GM21367 (cell line): ENCODE measurements around the gene STRIT1.
"Not testable (repeated sequence)": the region's sequence is repeated elsewhere in the genome, so short reads cannot be mapped to it uniquely, and the experiment has no call there.

Experiments used
- ATAC-seq: cut with Tn5 transposase; IDR thresholded peaks from one replicate; pipeline ENCODE4 v1.9.1; 2021; ENCODE audit not compliant: unreplicated experiment

Gene STRIT1

GRCh38 chr3:155313916-155314315 is 20.4 kb upstream of the STRIT1 start:
- ATAC-seq = no peak

- ATAC-seq = no peak
Observed at GRCh38 chr3:155313300-155313699, 19.8 kb upstream of the STRIT1 start.

GRCh38 chr3:155312781-155313180 is 19.3 kb upstream of the STRIT1 start:
- no peak for ATAC-seq

- ATAC-seq = no peak
Observed at GRCh38 chr3:155309581-155309980, 16.1 kb upstream of the STRIT1 start.

GRCh38 chr3:155308831-155309230 is 15.3 kb upstream of the STRIT1 start:
- ATAC-seq = no peak

GRCh38 chr3:155307183-155307582 is 13.7 kb upstream of the STRIT1 start:
- no peak for ATAC-seq

GRCh38 chr3:155304394-155304793 is 10.9 kb upstream of the STRIT1 start:
- ATAC-seq = no peak

- ATAC-seq = no peak
Observed at GRCh38 chr3:155303540-155304097, 10.1 kb upstream of the STRIT1 start.

GRCh38 chr3:155302891-155303290 is 9.4 kb upstream of the STRIT1 start:
- no peak for ATAC-seq

GRCh38 chr3:155302481-155302880 is 9.0 kb upstream of the STRIT1 start:
- ATAC-seq = no peak

GRCh38 chr3:155297100-155297499 is 3.6 kb upstream of the STRIT1 start:
- ATAC-seq = no peak

GRCh38 chr3:155296413-155296812 is 2.9 kb upstream of the STRIT1 start:
- no peak for ATAC-seq

GRCh38 chr3:155292693-155293092 is 790 bp downstream of the STRIT1 start:
- no peak for ATAC-seq

- no peak for ATAC-seq
Observed at GRCh38 chr3:155292133-155292532, 1.4 kb downstream of the STRIT1 start.

- ATAC-seq = no peak
Observed at GRCh38 chr3:155286736-155287135, 6.7 kb downstream of the STRIT1 start.

GRCh38 chr3:155285936-155286335 is 7.5 kb downstream of the STRIT1 start:
- no peak for ATAC-seq

GRCh38 chr3:155283092-155284056 is 10.1 kb downstream of the STRIT1 start:
- no peak for ATAC-seq

- no peak for ATAC-seq
Observed at GRCh38 chr3:155282385-155283091, 10.9 kb downstream of the STRIT1 start.

- no peak for ATAC-seq
Observed at GRCh38 chr3:155281912-155282311, 11.6 kb downstream of the STRIT1 start.

- not testable (repeated sequence) for ATAC-seq
Observed at GRCh38 chr3:155276089-155276488, 17.4 kb downstream of the STRIT1 start.

GRCh38 chr3:155275159-155275754 is 18.2 kb downstream of the STRIT1 start:
- ATAC-seq = not testable (repeated sequence)
